GM21381 (cell line): ENCODE data around the gene KLHL17.

Source experiments
- ATAC-seq: cut with Tn5 transposase; IDR thresholded peaks from one replicate; pipeline ENCODE4 v1.9.1; 2021; ENCODE audit warnings: mild to moderate bottlenecking, moderate library complexity; ENCODE audit not compliant: unreplicated experiment

The KLHL17 gene

GRCh38 chr1:921011-921837 is 39.2 kb upstream of the KLHL17 start:
- no peak for ATAC-seq

GRCh38 chr1:923131-923990 is 37.0 kb upstream of the KLHL17 start, which contains the start of gene SAMD11:
Gene SAMD11 (plus strand): TSS chr1:923923. CDS start chr1:924432, 509 bp downstream.
- ATAC-seq, result no peak

- ATAC-seq, result no peak
Measured at GRCh38 chr1:923991-924655, 36.3 kb upstream of the KLHL17 start.

- ATAC-seq, result no peak
Measured at GRCh38 chr1:924656-925560, 35.5 kb upstream of the KLHL17 start.

GRCh38 chr1:925561-926421 is 34.6 kb upstream of the KLHL17 start:
- no peak for ATAC-seq

GRCh38 chr1:927234-927633 is 33.1 kb upstream of the KLHL17 start:
- ATAC-seq, result no peak

GRCh38 chr1:927748-928147 is 32.6 kb upstream of the KLHL17 start:
- ATAC-seq, result no peak

GRCh38 chr1:928825-929661 is 31.3 kb upstream of the KLHL17 start:
- ATAC-seq, result no peak

- ATAC-seq, result no peak
Measured at GRCh38 chr1:929712-930632, 30.4 kb upstream of the KLHL17 start.

- no peak for ATAC-seq
Measured at GRCh38 chr1:930633-931138, 29.7 kb upstream of the KLHL17 start.

GRCh38 chr1:931380-932172 is 28.8 kb upstream of the KLHL17 start:
- ATAC-seq, result no peak

- no peak for ATAC-seq
Measured at GRCh38 chr1:932173-932510, 28.2 kb upstream of the KLHL17 start.

GRCh38 chr1:932776-933602 is 27.4 kb upstream of the KLHL17 start:
- no peak for ATAC-seq

GRCh38 chr1:933603-933940 is 26.8 kb upstream of the KLHL17 start:
- ATAC-seq, result no peak

- ATAC-seq, result no peak
Measured at GRCh38 chr1:934991-935750, 25.2 kb upstream of the KLHL17 start.
